ENCODE data around the gene ZNF211.

ZNF211 gene

DNA sequence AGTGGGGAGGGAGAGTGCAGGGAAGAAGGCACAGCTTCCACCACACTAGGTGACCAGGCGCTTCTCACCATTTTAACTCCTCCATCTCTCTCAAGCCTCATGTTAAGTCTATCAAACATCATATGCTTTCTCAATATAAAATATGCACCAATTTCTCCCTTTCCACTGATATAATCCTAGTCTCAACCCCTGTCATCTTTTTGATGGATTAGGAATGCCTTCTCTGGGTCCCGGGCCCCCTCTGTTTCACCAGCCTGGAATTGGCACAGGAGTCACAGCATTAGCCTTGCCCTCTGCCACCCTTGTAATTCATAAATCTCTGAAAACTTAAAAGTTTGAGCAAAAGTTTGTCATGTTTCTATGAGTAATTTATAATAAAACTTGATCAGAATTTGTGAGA, 35.7 kb downstream of the ZNF211 start, which contains the start of gene ZSCAN4:
Gene ZSCAN4, plus strand, starts transcription at position 301 of the 400 bp plus-strand sequence. CDS start 7,211 bp downstream, outside the sequence.
- no peak within 1 kb of the TSS for H2AFZ ChIP-seq (ENCODE audit: low read length)
- no peak for TF ChIP-seq EZH2 (IDR thresholded peaks at IDR 0.05; ENCODE audit: borderline replicate concordance, low read length)
- TF ChIP-seq, protein P1, sequence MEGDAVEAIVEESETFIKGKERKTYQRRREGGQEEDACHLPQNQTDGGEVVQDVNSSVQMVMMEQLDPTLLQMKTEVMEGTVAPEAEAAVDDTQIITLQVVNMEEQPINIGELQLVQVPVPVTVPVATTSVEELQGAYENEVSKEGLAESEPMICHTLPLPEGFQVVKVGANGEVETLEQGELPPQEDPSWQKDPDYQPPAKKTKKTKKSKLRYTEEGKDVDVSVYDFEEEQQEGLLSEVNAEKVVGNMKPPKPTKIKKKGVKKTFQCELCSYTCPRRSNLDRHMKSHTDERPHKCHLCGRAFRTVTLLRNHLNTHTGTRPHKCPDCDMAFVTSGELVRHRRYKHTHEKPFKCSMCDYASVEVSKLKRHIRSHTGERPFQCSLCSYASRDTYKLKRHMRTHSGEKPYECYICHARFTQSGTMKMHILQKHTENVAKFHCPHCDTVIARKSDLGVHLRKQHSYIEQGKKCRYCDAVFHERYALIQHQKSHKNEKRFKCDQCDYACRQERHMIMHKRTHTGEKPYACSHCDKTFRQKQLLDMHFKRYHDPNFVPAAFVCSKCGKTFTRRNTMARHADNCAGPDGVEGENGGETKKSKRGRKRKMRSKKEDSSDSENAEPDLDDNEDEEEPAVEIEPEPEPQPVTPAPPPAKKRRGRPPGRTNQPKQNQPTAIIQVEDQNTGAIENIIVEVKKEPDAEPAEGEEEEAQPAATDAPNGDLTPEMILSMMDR (IDR thresholded peaks at IDR 0.05; ENCODE audit: low read length): no peak
- no peaks in the 10 kb centered on the region for H3K9me2 ChIP-seq (ENCODE audit: low read depth, low read length)
- no peaks in the 10 kb centered on the region for H3K36me3 ChIP-seq (ENCODE audit: insufficient read depth, low read length)
- no peak within 1 kb of the TSS for H3K27ac ChIP-seq (ENCODE audit: low read depth, low read length, poor library complexity, severe bottlenecking)
- H3K4me3 ChIP-seq (ENCODE audit: low read depth, low read length, poor library complexity, severe bottlenecking): no peak within 1 kb of the TSS
- H3K79me2 ChIP-seq (ENCODE audit: insufficient read depth, low read length): no peaks in the 10 kb centered on the region
- H3K9ac ChIP-seq (ENCODE audit: low read length): no peak within 1 kb of the TSS
- no peaks in the 10 kb centered on the region for H4K20me1 ChIP-seq (ENCODE audit: insufficient read depth, low read length)
- no peaks in the 10 kb centered on the region for H3F3A ChIP-seq (ENCODE audit: insufficient read depth, low read length)
- no peaks in the 10 kb centered on the region for H3K27me3 ChIP-seq (ENCODE audit: insufficient read depth, low read length)
- no peak within 1 kb of the TSS for H3K4me2 ChIP-seq (ENCODE audit: low read length)
- no peaks in the 10 kb centered on the region for H3K4me1 ChIP-seq (ENCODE audit: insufficient read depth, low read length, severe bottlenecking)
- H3K9me3 ChIP-seq (ENCODE audit: low read length): no peaks in the 10 kb centered on the region

DNA sequence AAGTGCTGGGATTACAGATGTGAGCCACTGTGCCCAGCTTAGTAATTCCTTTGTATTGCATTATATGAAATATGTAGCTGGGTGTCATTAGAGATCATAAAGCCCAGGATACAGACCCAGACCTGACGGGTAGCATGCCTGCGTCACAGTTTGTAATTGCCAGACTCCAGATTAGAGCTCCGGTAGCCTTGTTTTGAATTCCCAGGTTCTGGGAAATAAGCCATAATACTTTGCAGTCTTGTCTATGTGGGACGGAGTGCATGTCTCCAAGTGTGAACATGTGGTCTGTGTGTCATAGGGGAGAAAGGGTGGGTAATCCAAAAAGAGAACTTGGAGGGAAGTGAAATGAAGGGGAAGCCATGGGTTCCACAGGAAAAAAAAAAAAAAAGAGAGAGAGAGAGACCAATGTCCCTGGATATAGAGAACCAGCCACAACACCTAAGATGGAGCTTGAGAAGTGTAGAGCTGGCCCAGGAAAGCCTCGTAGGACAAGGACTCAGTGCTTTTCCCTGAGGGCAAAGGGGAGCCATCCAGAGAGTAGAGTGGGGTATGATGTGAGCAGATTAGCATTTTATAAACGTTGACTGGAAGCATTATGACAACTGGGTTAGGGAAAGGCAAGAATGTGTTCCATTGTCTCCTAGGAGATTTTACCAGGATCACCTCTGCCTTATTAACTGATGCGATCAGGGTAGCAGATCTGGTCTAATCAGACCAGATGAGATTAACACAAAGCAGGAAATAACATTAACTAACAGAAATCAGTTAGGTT, 38.3 kb downstream of the ZNF211 start:
- H3K27me3 ChIP-seq (ENCODE audit: insufficient read depth, low read length): no peaks in the 10 kb centered on the region
- TF ChIP-seq, protein P1 (IDR thresholded peaks at IDR 0.05; ENCODE audit: low read length): no peak
- TF ChIP-seq EZH2 (IDR thresholded peaks at IDR 0.05; ENCODE audit: borderline replicate concordance, low read length): no peak

DNA sequence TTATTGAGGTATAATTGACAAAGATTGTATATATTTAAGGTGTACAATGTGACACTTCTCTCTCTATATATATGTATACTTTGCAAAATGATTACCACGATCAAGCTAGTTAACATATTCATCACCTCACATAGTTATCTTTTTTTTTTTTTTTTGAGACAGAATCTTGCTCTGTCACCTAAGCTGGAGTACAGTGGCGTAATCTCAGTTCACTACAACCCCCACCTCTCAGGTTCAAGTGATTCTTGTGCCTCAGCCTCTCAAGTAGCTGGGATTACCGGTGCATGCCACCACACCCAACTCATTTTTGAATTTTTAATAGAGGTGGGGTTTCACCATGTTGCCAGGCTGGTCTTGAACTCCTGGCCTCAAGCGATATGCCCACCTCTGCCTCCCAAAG, 39.5 kb downstream of the ZNF211 start:
- Histone ChIP-seq H2AFZ (ENCODE audit: low read length) (no peak overlapping the region), H3K4me1 (ENCODE audit: insufficient read depth, low read length, severe bottlenecking) (no peaks in the 10 kb centered on the region), H3K4me2 (ENCODE audit: low read length) (no peak overlapping the region), H3K27me3 (ENCODE audit: insufficient read depth, low read length) (no peaks in the 10 kb centered on the region), H3K36me3 (ENCODE audit: insufficient read depth, low read length) (no peaks in the 10 kb centered on the region), H3K79me2 (ENCODE audit: insufficient read depth, low read length) (no peaks in the 10 kb centered on the region), H3K27ac (ENCODE audit: low read depth, low read length, poor library complexity, severe bottlenecking) (no peak overlapping the region), H3K9ac (ENCODE audit: low read length) (no peak overlapping the region), H3F3A (ENCODE audit: insufficient read depth, low read length) (no peaks in the 10 kb centered on the region), H3K4me3 (ENCODE audit: low read depth, low read length, poor library complexity, severe bottlenecking) (no peak overlapping the region), H4K20me1 (ENCODE audit: insufficient read depth, low read length) (no peaks in the 10 kb centered on the region), H3K9me2 (ENCODE audit: low read depth, low read length) (no peaks in the 10 kb centered on the region), H3K9me3 (ENCODE audit: low read length) (0 out of 2 replicates have a peak, but pooled peaks cover 3% of the 10 kb centered on the region)
- TF ChIP-seq, protein P1 (IDR thresholded peaks at IDR 0.05; ENCODE audit: low read length): no peak
- TF ChIP-seq EZH2 (IDR thresholded peaks at IDR 0.05; ENCODE audit: borderline replicate concordance, low read length): no peak

More for the DNA sequence above, 38.3 kb downstream of the ZNF211 start:
- no peaks in the 10 kb centered on the region for H3K79me2 ChIP-seq (ENCODE audit: insufficient read depth, low read length)
- H3K4me1 ChIP-seq (ENCODE audit: insufficient read depth, low read length, severe bottlenecking): no peaks in the 10 kb centered on the region
- H3F3A ChIP-seq (ENCODE audit: insufficient read depth, low read length): no peaks in the 10 kb centered on the region
- no peak overlapping the region for H3K9ac ChIP-seq (ENCODE audit: low read length)
- no peak overlapping the region for H3K27ac ChIP-seq (ENCODE audit: low read depth, low read length, poor library complexity, severe bottlenecking)
- no peak overlapping the region for H3K4me2 ChIP-seq (ENCODE audit: low read length)
- no peaks in the 10 kb centered on the region for H3K36me3 ChIP-seq (ENCODE audit: insufficient read depth, low read length)
- no peaks in the 10 kb centered on the region for H4K20me1 ChIP-seq (ENCODE audit: insufficient read depth, low read length)
- H2AFZ ChIP-seq (ENCODE audit: low read length): no peak overlapping the region
- no peaks in the 10 kb centered on the region for H3K9me2 ChIP-seq (ENCODE audit: low read depth, low read length)
- H3K4me3 ChIP-seq (ENCODE audit: low read depth, low read length, poor library complexity, severe bottlenecking): no peak overlapping the region
- H3K9me3 ChIP-seq (ENCODE audit: low read length): no peaks in the 10 kb centered on the region
